Measurements from ENCODE around the gene SLC29A4. TPM values are rescaled to one million over a fixed set of nuclear protein-coding genes. Genes with fewer than 3 reads are reported as not detected.
"Not testable (repeated sequence)": the region's sequence is repeated elsewhere in the genome, so short reads cannot be mapped to it uniquely, and the experiment has no call there.

The SLC29A4 gene
- total RNA-seq, 1 experiment from 2014 or later: 38.9 TPM

- TF ChIP-seq TCF7L2 (IDR thresholded peaks at IDR 0.05; ENCODE audit: low read depth, low read length) (no peak), SIN3A (IDR thresholded peaks at IDR 0.05; ENCODE audit: borderline replicate concordance, insufficient read depth, low read depth, low read length) (no peak), POLR2AphosphoS5 (IDR thresholded peaks at IDR 0.05; ENCODE audit: low read depth, low read length) (no peak), CTCF (IDR thresholded peaks at IDR 0.05) (no peak)
- TF ChIP-seq, protein P1, sequence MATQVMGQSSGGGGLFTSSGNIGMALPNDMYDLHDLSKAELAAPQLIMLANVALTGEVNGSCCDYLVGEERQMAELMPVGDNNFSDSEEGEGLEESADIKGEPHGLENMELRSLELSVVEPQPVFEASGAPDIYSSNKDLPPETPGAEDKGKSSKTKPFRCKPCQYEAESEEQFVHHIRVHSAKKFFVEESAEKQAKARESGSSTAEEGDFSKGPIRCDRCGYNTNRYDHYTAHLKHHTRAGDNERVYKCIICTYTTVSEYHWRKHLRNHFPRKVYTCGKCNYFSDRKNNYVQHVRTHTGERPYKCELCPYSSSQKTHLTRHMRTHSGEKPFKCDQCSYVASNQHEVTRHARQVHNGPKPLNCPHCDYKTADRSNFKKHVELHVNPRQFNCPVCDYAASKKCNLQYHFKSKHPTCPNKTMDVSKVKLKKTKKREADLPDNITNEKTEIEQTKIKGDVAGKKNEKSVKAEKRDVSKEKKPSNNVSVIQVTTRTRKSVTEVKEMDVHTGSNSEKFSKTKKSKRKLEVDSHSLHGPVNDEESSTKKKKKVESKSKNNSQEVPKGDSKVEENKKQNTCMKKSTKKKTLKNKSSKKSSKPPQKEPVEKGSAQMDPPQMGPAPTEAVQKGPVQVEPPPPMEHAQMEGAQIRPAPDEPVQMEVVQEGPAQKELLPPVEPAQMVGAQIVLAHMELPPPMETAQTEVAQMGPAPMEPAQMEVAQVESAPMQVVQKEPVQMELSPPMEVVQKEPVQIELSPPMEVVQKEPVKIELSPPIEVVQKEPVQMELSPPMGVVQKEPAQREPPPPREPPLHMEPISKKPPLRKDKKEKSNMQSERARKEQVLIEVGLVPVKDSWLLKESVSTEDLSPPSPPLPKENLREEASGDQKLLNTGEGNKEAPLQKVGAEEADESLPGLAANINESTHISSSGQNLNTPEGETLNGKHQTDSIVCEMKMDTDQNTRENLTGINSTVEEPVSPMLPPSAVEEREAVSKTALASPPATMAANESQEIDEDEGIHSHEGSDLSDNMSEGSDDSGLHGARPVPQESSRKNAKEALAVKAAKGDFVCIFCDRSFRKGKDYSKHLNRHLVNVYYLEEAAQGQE (IDR thresholded peaks at IDR 0.05; ENCODE audit: insufficient read depth in 1 of 2, low read depth in 2 of 2, low read length in 1 of 2): no peak
Measured at GRCh38 chr7:5265320-5266190, 17.2 kb upstream of the SLC29A4 start.

GRCh38 chr7:5266191-5267028 is 16.3 kb upstream of the SLC29A4 start:
- BruUV-seq (replicated peaks): no TSS peak
- CTCF ChIA-PET: interaction anchor here (0.6 kb wide), 1 partner anchor 177 kb away, joined by 3 read pairs; no protein-coding TSS in a partner anchor
- 0 out of 2 replicates have a peak, but pooled peaks have one; percentile 14 for ATAC-seq
- H3K4me3 ChIP-seq (ENCODE audit: low read depth in 2 of 2, low read length in 2 of 2): no peak overlapping the region
- H3K9me3 ChIP-seq (ENCODE audit: control insufficient read depth, insufficient read depth, low read depth, low read length): no peaks in the 10 kb centered on the region
- in situ Hi-C loops (cut with HindIII; ENCODE audit: low pct_unique_long_range_greater_than_20kb, low sequenced_read_pairs) (no loop called here), intact Hi-C loops (cut with micrococcal nuclease; ENCODE audit: unreplicated experiment) (no loop called here)
- TF ChIP-seq CTCF (IDR thresholded peaks at IDR 0.05) (no peak), TCF7L2 (IDR thresholded peaks at IDR 0.05; ENCODE audit: low read depth, low read length) (no peak), POLR2AphosphoS5 (IDR thresholded peaks at IDR 0.05; ENCODE audit: low read depth, low read length) (no peak), SIN3A (IDR thresholded peaks at IDR 0.05; ENCODE audit: borderline replicate concordance, insufficient read depth, low read depth, low read length) (no peak)
- TF ChIP-seq, protein P1 (IDR thresholded peaks at IDR 0.05; ENCODE audit: insufficient read depth in 1 of 2, low read depth in 2 of 2, low read length in 1 of 2): no peak
- POLR2A ChIA-PET: no interaction called here
- H3K36me3 ChIP-seq (ENCODE audit: control insufficient read depth, insufficient read depth, low read length): no peaks in the 10 kb centered on the region
- no peak for DNase-seq (ENCODE audit: low read depth, low spot score)
- no peak overlapping the region for H3K27ac ChIP-seq (ENCODE audit: low read length)
- no peaks in the 10 kb centered on the region for H3K27me3 ChIP-seq (ENCODE audit: control insufficient read depth, insufficient read depth, low read length)
- 0 out of 2 replicates have a peak, but pooled peaks cover 3% of the 10 kb centered on the region for H3K4me1 ChIP-seq (ENCODE audit: control insufficient read depth, insufficient read depth, low read length)

More at GRCh38 chr7:5265320-5266190, 17.2 kb upstream of the SLC29A4 start:
- Histone ChIP-seq H3K9me3 (ENCODE audit: control insufficient read depth, insufficient read depth, low read depth, low read length) (no peaks in the 10 kb centered on the region), H3K27ac (ENCODE audit: low read length) (no peak overlapping the region), H3K4me3 (ENCODE audit: low read depth in 2 of 2, low read length in 2 of 2) (no peak overlapping the region), H3K36me3 (ENCODE audit: control insufficient read depth, insufficient read depth, low read length) (no peaks in the 10 kb centered on the region), H3K4me1 (ENCODE audit: control insufficient read depth, insufficient read depth, low read length) (0 out of 2 replicates have a peak, but pooled peaks cover 3% of the 10 kb centered on the region), H3K27me3 (ENCODE audit: control insufficient read depth, insufficient read depth, low read length) (no peaks in the 10 kb centered on the region)
- ChIA-PET POLR2A (no interaction called here), CTCF (interaction anchor here (0.6 kb wide), 1 partner anchor 178 kb away, joined by 3 read pairs; no protein-coding TSS in a partner anchor)
- DNase-seq (ENCODE audit: low read depth, low spot score): no peak
- in situ Hi-C loops (cut with HindIII; ENCODE audit: low pct_unique_long_range_greater_than_20kb, low sequenced_read_pairs): no loop called here
- BruUV-seq (replicated peaks): no TSS peak
- intact Hi-C loops (cut with micrococcal nuclease; ENCODE audit: unreplicated experiment): no loop called here
- ATAC-seq: peak; percentile 43; the same call in 1 of the 2 replicates

DNA sequence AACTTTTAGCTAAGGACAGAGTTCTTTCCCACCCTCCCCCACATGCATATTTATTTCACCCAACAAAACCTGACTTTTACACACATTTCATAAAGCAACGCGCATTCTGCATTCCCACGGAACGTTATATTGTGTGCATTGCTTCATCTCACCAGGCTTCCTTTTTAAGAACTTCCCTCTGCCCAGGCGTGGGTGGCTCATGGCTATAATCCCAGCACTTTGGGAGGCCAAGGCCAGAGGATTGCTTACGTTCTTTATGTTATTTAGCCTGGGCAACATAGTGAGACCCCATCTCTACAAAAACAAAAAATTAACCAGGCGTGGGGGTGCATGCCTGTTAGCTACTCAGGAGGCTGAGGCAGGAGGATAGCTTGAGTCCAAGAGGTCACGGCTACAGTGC is 14.9 kb upstream of the SLC29A4 start:
- H3K36me3 ChIP-seq (ENCODE audit: control insufficient read depth, insufficient read depth, low read length); ATAC-seq; H3K4me3 ChIP-seq (ENCODE audit: low read depth in 2 of 2, low read length in 2 of 2); DNase-seq (ENCODE audit: low read depth, low spot score); H3K9me3 ChIP-seq (ENCODE audit: control insufficient read depth, insufficient read depth, low read depth, low read length); H3K4me1 ChIP-seq (ENCODE audit: control insufficient read depth, insufficient read depth, low read length); H3K27me3 ChIP-seq (ENCODE audit: control insufficient read depth, insufficient read depth, low read length); H3K27ac ChIP-seq (ENCODE audit: low read length); in situ Hi-C loops (cut with HindIII; ENCODE audit: low pct_unique_long_range_greater_than_20kb, low sequenced_read_pairs); POLR2A ChIA-PET; intact Hi-C loops (cut with micrococcal nuclease; ENCODE audit: unreplicated experiment); BruUV-seq (replicated peaks): not testable (repeated sequence)
- CTCF ChIA-PET: interaction anchor here (0.7 kb wide), 1 partner anchor 15 kb away, joined by 3 read pairs; no protein-coding TSS in a partner anchor
